ENCODE measurements around the gene FAM98A.

Gene FAM98A

GRCh38 chr2:33607905-33608304 is 8.8 kb upstream of the FAM98A start:
- Histone ChIP-seq H3K36me3 (ENCODE audit: control insufficient read depth, insufficient read depth, low read length) (no peaks in the 10 kb centered on the region), H2AFZ (no peak overlapping the region), H3K9ac (no peak overlapping the region), H3K9me3 (ENCODE audit: control insufficient read depth, low read length) (no peaks in the 10 kb centered on the region), H3K4me2 (ENCODE audit: low read length) (no peak overlapping the region), H3K4me1 (peaks cover 32% of the 10 kb centered on the region), H3K27ac (peak overlapping the region; percentile 24), H3K4me3 (ENCODE audit: low read depth, low read length) (no peak overlapping the region), H3K79me2 (no peaks in the 10 kb centered on the region), H3K27me3 (ENCODE audit: control insufficient read depth, insufficient read depth, low read length) (no peaks in the 10 kb centered on the region)
- TF ChIP-seq CTCF (IDR thresholded peaks at IDR 0.05): no peak

GRCh38 chr2:33607251-33607721 is 8.2 kb upstream of the FAM98A start:
- no peak overlapping the region for H3K4me3 ChIP-seq (ENCODE audit: low read depth, low read length)
- H3K9me3 ChIP-seq (ENCODE audit: control insufficient read depth, low read length): no peaks in the 10 kb centered on the region
- TF ChIP-seq CTCF (IDR thresholded peaks at IDR 0.05): no peak
- H3K4me2 ChIP-seq (ENCODE audit: low read length): no peak overlapping the region
- H3K36me3 ChIP-seq (ENCODE audit: control insufficient read depth, insufficient read depth, low read length): no peaks in the 10 kb centered on the region
- no peaks in the 10 kb centered on the region for H3K79me2 ChIP-seq
- H3K4me1 ChIP-seq: peaks cover 26% of the 10 kb centered on the region
- no peaks in the 10 kb centered on the region for H3K27me3 ChIP-seq (ENCODE audit: control insufficient read depth, insufficient read depth, low read length)
- peak overlapping the region; percentile 24 for H3K27ac ChIP-seq
- peak overlapping the region; percentile 16 for H2AFZ ChIP-seq
- H3K9ac ChIP-seq: no peak overlapping the region

DNA sequence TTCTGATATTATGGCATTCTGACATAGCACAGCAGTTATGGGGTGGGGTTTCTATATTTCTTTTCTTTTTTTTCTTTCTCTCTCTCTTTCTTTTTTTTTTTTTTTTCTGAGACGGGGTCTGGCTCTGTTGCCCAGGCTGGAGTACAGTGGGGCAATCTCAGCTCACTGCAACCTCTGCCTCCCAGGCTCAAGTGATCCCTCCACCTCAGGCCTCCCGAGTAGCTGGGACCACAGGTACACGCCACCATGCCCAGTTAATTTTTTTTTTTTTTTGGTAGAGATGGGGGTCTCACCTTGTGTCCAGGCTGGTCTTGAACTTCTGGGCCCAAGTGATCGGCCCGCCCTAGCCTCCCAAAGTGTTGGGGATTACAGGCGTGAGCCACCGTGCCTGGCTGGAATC is 7.5 kb upstream of the FAM98A start:
- Histone ChIP-seq H3K9ac (no peak overlapping the region), H3K4me3 (ENCODE audit: low read depth, low read length) (no peak overlapping the region), H3K79me2 (no peaks in the 10 kb centered on the region), H3K36me3 (ENCODE audit: control insufficient read depth, insufficient read depth, low read length) (no peaks in the 10 kb centered on the region), H3K27me3 (ENCODE audit: control insufficient read depth, insufficient read depth, low read length) (no peaks in the 10 kb centered on the region), H3K9me3 (ENCODE audit: control insufficient read depth, low read length) (no peaks in the 10 kb centered on the region), H3K4me1 (peaks cover 24% of the 10 kb centered on the region), H3K4me2 (ENCODE audit: low read length) (no peak overlapping the region), H2AFZ (no peak overlapping the region), H3K27ac (no peak overlapping the region)
- TF ChIP-seq CTCF (IDR thresholded peaks at IDR 0.05): no peak

- H3K9me3 ChIP-seq (ENCODE audit: control insufficient read depth, low read length): no peaks in the 10 kb centered on the region
- H2AFZ ChIP-seq: no peak overlapping the region
- no peaks in the 10 kb centered on the region for H3K79me2 ChIP-seq
- H3K27me3 ChIP-seq (ENCODE audit: control insufficient read depth, insufficient read depth, low read length): no peaks in the 10 kb centered on the region
- no peak overlapping the region for H3K4me3 ChIP-seq (ENCODE audit: low read depth, low read length)
- no peak overlapping the region for H3K9ac ChIP-seq
- no peak overlapping the region for H3K4me2 ChIP-seq (ENCODE audit: low read length)
- no peak for TF ChIP-seq CTCF (IDR thresholded peaks at IDR 0.05)
- no peak overlapping the region for H3K27ac ChIP-seq
- H3K4me1 ChIP-seq: peaks cover 24% of the 10 kb centered on the region
- H3K36me3 ChIP-seq (ENCODE audit: control insufficient read depth, insufficient read depth, low read length): no peaks in the 10 kb centered on the region
Measured at GRCh38 chr2:33606100-33606499, 7.0 kb upstream of the FAM98A start.

DNA sequence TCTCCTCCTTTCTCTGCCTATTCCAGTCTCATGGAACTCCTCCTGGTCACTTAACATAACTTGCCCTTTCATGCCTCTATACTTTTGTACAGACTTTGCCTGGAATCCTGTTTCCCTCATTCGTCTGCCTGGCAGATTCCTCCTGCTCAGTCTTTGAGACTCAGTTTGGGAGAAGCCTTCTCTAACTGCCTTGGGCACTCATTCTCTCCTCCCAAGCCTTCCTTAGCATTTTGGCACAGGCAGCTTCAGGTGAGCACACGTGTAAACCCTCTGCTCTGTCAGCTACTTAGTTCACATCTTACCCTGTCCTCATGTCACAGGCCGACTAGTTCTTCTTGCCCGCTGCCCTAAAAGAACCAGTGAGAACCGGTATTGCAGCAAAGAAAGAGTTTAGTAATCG is 6.0 kb upstream of the FAM98A start:
- Histone ChIP-seq H2AFZ (peak overlapping the region; percentile 76), H3K4me3 (ENCODE audit: low read depth, low read length) (no peak overlapping the region), H3K27ac (peak overlapping the region; percentile 87), H3K79me2 (no peaks in the 10 kb centered on the region), H3K36me3 (ENCODE audit: control insufficient read depth, insufficient read depth, low read length) (no peaks in the 10 kb centered on the region), H3K4me2 (ENCODE audit: low read length) (no peak overlapping the region), H3K27me3 (ENCODE audit: control insufficient read depth, insufficient read depth, low read length) (no peaks in the 10 kb centered on the region), H3K9me3 (ENCODE audit: control insufficient read depth, low read length) (no peaks in the 10 kb centered on the region), H3K9ac (no peak overlapping the region), H3K4me1 (peaks cover 24% of the 10 kb centered on the region)
- peak; percentile 27 for TF ChIP-seq CTCF (IDR thresholded peaks at IDR 0.05)

All from parathyroid adenoma (tissue), 2 donors.